ENCODE measurements around the gene TMEM184C. TPM values are rescaled to one million over a fixed set of nuclear protein-coding genes. Genes with fewer than 3 reads are reported as not detected.

Gene TMEM184C
- total RNA-seq, 1 donor from 2014 or later: 35.2 TPM

- no peak for DNase-seq (ENCODE audit: low spot score)
These were observed 18.0 kb upstream of the TMEM184C start for GRCh38 chr4:147599206-147599605.

- no peak for DNase-seq (ENCODE audit: low spot score)
These were observed 17.4 kb upstream of the TMEM184C start for GRCh38 chr4:147599769-147600168.

- no peak for DNase-seq (ENCODE audit: low spot score)
These were observed 11.7 kb upstream of the TMEM184C start for GRCh38 chr4:147605499-147605898.

- DNase-seq (ENCODE audit: low spot score): no peak
These were observed 9.7 kb upstream of the TMEM184C start for GRCh38 chr4:147607471-147607870.

GRCh38 chr4:147610686-147611085 lies 6.5 kb upstream of the TMEM184C start:
- no peak for DNase-seq (ENCODE audit: low spot score)

GRCh38 chr4:147616849-147617172 lies 386 bp upstream of the TMEM184C start:
- no peak for DNase-seq (ENCODE audit: low spot score)

- DNase-seq (ENCODE audit: low spot score): no peak
These were observed 869 bp downstream of the TMEM184C start for GRCh38 chr4:147617841-147618691.

GRCh38 chr4:147620315-147620714 lies 3.1 kb downstream of the TMEM184C start:
- no peak for DNase-seq (ENCODE audit: low spot score)

GRCh38 chr4:147625733-147626132 lies 8.5 kb downstream of the TMEM184C start:
- DNase-seq (ENCODE audit: low spot score): no peak

GRCh38 chr4:147626903-147627302 lies 9.7 kb downstream of the TMEM184C start:
- DNase-seq (ENCODE audit: low spot score): no peak

GRCh38 chr4:147628415-147628814 lies 11.2 kb downstream of the TMEM184C start:
- no peak for DNase-seq (ENCODE audit: low spot score)

- no peak for DNase-seq (ENCODE audit: low spot score)
These were observed 12.9 kb downstream of the TMEM184C start for GRCh38 chr4:147629783-147630730.

GRCh38 chr4:147633113-147633512 lies 15.9 kb downstream of the TMEM184C start:
- no peak for DNase-seq (ENCODE audit: low spot score)

- no peak for DNase-seq (ENCODE audit: low spot score)
These were observed 16.4 kb downstream of the TMEM184C start for GRCh38 chr4:147633643-147634042.

- DNase-seq (ENCODE audit: low spot score): no peak
These were observed 18.2 kb downstream of the TMEM184C start for GRCh38 chr4:147635348-147635747.

GRCh38 chr4:147638365-147638764 lies 21.2 kb downstream of the TMEM184C start:
- DNase-seq (ENCODE audit: low spot score): no peak

GRCh38 chr4:147638942-147639341 lies 21.7 kb downstream of the TMEM184C start:
- no peak for DNase-seq (ENCODE audit: low spot score)

- no peak for DNase-seq (ENCODE audit: low spot score)
These were observed 22.2 kb downstream of the TMEM184C start for GRCh38 chr4:147639388-147639787.

- DNase-seq (ENCODE audit: low spot score): no peak
These were observed 23.1 kb downstream of the TMEM184C start for GRCh38 chr4:147640331-147640730.

GRCh38 chr4:147643616-147644015 lies 26.4 kb downstream of the TMEM184C start:
- no peak for DNase-seq (ENCODE audit: low spot score)

- DNase-seq (ENCODE audit: low spot score): no peak
These were observed 27.3 kb downstream of the TMEM184C start for GRCh38 chr4:147644471-147644870.

- no peak for DNase-seq (ENCODE audit: low spot score)
These were observed 27.9 kb downstream of the TMEM184C start for GRCh38 chr4:147645099-147645498.
